ENCODE results near the gene BTAF1. TPM values are rescaled to one million over a fixed set of nuclear protein-coding genes. Genes with fewer than 3 reads are reported as not detected.

The BTAF1 gene
- total and polyA plus RNA-seq, 3 donors from 2014 or later = 37.5 to 81.8 (median 60.9) TPM

DNA sequence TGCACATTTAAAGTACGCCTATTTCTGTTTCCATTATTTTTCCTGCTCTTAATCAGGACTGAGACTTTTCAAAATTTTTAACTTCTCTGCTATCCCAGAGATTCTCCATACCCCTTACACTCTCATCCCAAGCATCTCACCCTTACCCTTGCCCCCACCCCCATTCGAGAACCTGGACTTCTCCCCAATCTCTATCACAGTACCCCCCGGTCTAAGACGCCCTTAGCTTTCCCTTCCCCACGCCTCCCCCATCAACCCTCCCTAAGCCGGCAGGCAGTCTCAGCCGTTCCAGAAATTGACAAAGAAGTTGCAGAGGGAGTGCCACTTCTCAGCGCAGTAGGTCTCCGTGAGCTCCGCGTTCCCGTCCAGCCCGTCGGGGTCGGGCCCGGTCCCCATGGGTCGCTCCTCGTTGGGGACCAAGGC lies 15.6 kb upstream of the BTAF1 start:
- Histone ChIP-seq H3K4me1 (peaks cover 7% of the 10 kb centered on the region), H3K9me3 (no peaks in the 10 kb centered on the region), H3K27me3 (no peaks in the 10 kb centered on the region), H3K27ac (peak overlapping the region in 1 of 2 donors; percentile 52), H3K36me3 (ENCODE audit: low read depth, missing control alignments) (no peaks in the 10 kb centered on the region), H3K4me3 (peak overlapping the region; percentile 75 to 82)
- no peak for TF ChIP-seq POLR2A (IDR thresholded peaks at IDR 0.05)
- TF ChIP-seq, protein P1, sequence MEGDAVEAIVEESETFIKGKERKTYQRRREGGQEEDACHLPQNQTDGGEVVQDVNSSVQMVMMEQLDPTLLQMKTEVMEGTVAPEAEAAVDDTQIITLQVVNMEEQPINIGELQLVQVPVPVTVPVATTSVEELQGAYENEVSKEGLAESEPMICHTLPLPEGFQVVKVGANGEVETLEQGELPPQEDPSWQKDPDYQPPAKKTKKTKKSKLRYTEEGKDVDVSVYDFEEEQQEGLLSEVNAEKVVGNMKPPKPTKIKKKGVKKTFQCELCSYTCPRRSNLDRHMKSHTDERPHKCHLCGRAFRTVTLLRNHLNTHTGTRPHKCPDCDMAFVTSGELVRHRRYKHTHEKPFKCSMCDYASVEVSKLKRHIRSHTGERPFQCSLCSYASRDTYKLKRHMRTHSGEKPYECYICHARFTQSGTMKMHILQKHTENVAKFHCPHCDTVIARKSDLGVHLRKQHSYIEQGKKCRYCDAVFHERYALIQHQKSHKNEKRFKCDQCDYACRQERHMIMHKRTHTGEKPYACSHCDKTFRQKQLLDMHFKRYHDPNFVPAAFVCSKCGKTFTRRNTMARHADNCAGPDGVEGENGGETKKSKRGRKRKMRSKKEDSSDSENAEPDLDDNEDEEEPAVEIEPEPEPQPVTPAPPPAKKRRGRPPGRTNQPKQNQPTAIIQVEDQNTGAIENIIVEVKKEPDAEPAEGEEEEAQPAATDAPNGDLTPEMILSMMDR (IDR thresholded peaks at IDR 0.05) = no peak
- 4% methylated on average over 14 to 18 of the region's 18 CpGs for WGBS, 2 donors
- no peak for DNase-seq
- intact Hi-C loops (cut with DNase I; ENCODE audit: low total_unique reads) = loop anchor here (5.0 kb wide), 1 partner anchor 151 kb away; no protein-coding TSS in a partner anchor

DNA sequence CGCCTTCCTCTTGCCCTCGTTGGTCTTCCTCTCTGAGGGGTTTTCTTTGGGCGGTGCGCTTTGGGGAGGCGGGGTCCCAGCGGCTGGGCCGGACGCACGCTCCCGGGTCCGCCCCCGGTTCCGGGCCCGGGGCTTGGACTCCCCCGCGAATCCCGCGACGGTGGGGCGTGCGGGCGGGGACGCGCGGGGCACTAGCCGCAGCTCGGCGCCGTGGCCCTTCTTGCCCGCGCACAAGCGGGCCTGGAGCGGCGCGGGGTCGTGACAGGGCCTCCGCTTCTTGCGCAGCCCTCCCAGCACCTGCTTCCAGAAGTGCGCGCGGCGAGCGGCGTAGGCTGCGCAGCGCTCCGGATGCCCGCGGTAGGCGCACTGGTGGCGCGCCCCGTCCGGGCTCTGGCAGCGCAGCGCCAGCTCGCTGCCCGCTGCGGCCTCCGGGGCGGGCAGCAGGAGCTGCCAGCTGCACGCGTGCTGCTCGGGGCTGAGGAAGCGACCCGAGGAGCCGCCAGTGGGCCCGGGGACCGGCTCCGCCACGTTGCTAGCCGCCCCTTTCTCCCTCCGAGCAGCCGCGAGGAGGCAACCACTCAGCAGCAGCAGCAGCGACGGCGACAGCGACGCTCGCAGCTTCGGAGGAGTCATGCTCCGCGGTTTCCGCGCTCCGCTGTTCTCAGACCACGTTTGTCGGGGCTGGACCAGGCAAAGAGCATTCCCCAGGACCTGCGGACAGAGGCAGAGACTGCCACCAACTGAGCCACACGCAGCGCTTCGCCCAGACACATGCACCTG lies 15.0 kb upstream of the BTAF1 start:
- DNase-seq = peak; percentile 83
- 0 to 1% methylated on average over 2 to 59 of the region's 93 CpGs for WGBS, 2 donors
- Histone ChIP-seq H3K27me3 (no peaks in the 10 kb centered on the region), H3K27ac (peak overlapping the region in 1 of 2 donors; percentile 52), H3K4me1 (peaks cover 7% of the 10 kb centered on the region), H3K36me3 (ENCODE audit: low read depth, missing control alignments) (no peaks in the 10 kb centered on the region), H3K9me3 (no peaks in the 10 kb centered on the region), H3K4me3 (peak overlapping the region; percentile 75 to 82)
- intact Hi-C loops (cut with DNase I; ENCODE audit: low total_unique reads) = loop anchor here (5.0 kb wide), 1 partner anchor 151 kb away; no protein-coding TSS in a partner anchor
- TF ChIP-seq POLR2A (IDR thresholded peaks at IDR 0.05) = no peak
- TF ChIP-seq, protein P1 (IDR thresholded peaks at IDR 0.05) = peak in 1 of 3 experiments; percentile 21

DNA sequence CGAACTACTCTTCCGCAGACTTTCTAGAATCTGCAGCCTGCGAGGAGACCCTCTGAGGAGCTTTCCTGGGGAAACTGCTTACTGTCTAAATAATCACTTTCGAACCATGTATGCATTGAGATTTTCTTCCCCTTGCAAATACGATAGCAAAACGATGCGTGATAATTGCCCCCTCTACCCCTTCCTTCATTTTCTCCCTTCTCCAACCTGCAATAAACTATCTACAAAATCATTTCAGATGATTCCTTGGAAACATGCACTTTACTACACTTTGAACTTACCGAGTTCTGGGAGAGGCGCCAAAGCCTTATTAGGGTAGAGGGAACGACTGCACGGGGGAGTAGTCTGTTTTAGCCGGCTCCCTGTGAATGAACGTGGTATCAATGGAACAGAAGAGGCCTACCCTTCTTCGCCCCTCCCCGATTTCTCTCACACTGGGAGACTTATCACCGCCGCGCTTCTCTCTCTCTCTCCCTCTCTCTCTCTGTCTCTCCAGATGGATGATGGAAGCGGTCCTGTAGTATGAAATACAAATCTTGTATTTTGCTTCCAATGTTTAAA lies 14.4 kb upstream of the BTAF1 start, which contains the start of gene FGFBP3:
Gene FGFBP3 (minus strand): TSS at position 370 of the 561 bp plus-strand sequence. CDS start 517 bp downstream, outside the sequence.
- peaks cover 7% of the 10 kb centered on the region for H3K4me1 ChIP-seq
- H3K9me3 ChIP-seq = no peaks in the 10 kb centered on the region
- H3K27me3 ChIP-seq = no peaks in the 10 kb centered on the region
- peak within 1 kb of the TSS; percentile 75 to 82 for H3K4me3 ChIP-seq
- intact Hi-C loops (cut with DNase I; ENCODE audit: low total_unique reads) = loop anchor here (5.0 kb wide), 1 partner anchor 152 kb away; no protein-coding TSS in a partner anchor
- peak within 1 kb of the TSS in 1 of 2 donors; percentile 52 for H3K27ac ChIP-seq
- DNase-seq = peak; percentile 43
- TF ChIP-seq, protein P1 (IDR thresholded peaks at IDR 0.05) = no peak
- TF ChIP-seq POLR2A (IDR thresholded peaks at IDR 0.05) = no peak
- H3K36me3 ChIP-seq (ENCODE audit: low read depth, missing control alignments) = no peaks in the 10 kb centered on the region
- WGBS, 2 donors = 0% methylated on average over 19 of the region's 19 CpGs

DNA sequence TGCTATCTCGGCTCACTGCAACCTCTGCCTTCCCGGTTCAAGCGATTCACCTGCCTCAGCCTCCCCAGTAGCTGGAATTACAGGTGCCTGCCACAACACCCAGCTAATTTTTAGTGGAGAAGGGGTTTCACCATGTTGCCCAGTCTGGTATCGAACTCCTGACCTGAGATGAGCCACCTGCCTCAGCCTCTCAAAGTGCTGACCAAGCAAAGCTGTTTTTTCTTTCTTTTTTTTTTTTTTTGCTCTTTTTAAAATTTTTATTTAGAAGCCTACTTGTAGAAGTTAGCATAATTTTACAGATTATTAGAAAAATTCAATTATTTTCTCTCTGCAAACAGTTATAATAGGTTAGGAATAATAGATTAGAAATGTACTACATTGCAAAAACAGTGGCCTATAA lies 13.1 kb upstream of the BTAF1 start:
- intact Hi-C loops (cut with DNase I; ENCODE audit: low total_unique reads) = no loop called here
- no peak for DNase-seq
- 52 to 76% methylated on average over 4 of the region's 4 CpGs for WGBS, 2 donors
- TF ChIP-seq, protein P1 (IDR thresholded peaks at IDR 0.05) = no peak
- no peak for TF ChIP-seq POLR2A (IDR thresholded peaks at IDR 0.05)
- Histone ChIP-seq H3K27ac (no peak overlapping the region), H3K4me3 (no peak overlapping the region), H3K36me3 (ENCODE audit: low read depth, missing control alignments) (no peaks in the 10 kb centered on the region), H3K27me3 (no peaks in the 10 kb centered on the region), H3K9me3 (no peaks in the 10 kb centered on the region), H3K4me1 (peaks cover 7% of the 10 kb centered on the region)
